Immature natural killer cell (primary cell): ENCODE data around the gene CD82. TPM values are rescaled to one million over a fixed set of nuclear protein-coding genes. Genes with fewer than 3 reads are reported as not detected.

ENCODE experiments used
- DNase-seq, 3 donors: peaks; one replicate each; pipeline ENCODE4 v3.0.0; 2022; ENCODE audit warnings: mixed read lengths in 1 of 3
- H3K27ac Mint-ChIP-seq, 6 donors: one replicate each; pipeline ENCODE4 v1.8.0; 2020; ENCODE audit warnings: mixed read lengths in 6 of 6, mild to moderate bottlenecking in 5 of 6, inconsistent platforms in 4 of 6, moderate library complexity in 3 of 6
- H3K27me3 Mint-ChIP-seq, 3 donors: one replicate each; pipeline ENCODE4 v1.8.0; 2020 to 2021; ENCODE audit warnings: low read depth in 3 of 3, mild to moderate bottlenecking in 3 of 3, mixed read lengths in 3 of 3, moderate library complexity in 3 of 3, inconsistent platforms in 1 of 3
- H3K36me3 Mint-ChIP-seq, 3 donors: one replicate each; pipeline ENCODE4 v1.8.0; 2020; ENCODE audit warnings: mixed read lengths in 3 of 3, inconsistent platforms in 2 of 3, mild to moderate bottlenecking in 2 of 3
- H3K4me1 Mint-ChIP-seq, 2 donors: one replicate each; pipeline ENCODE4 v1.8.0; 2020; ENCODE audit warnings: inconsistent platforms in 2 of 2, mild to moderate bottlenecking in 2 of 2, mixed read lengths in 2 of 2, moderate library complexity in 1 of 2
- H3K4me3 Mint-ChIP-seq, 5 donors: one replicate each; pipeline ENCODE4 v1.8.0; 2020; ENCODE audit warnings: mild to moderate bottlenecking in 5 of 5, mixed read lengths in 5 of 5, inconsistent platforms in 3 of 5, moderate library complexity in 3 of 5
- H3K9me3 Mint-ChIP-seq, 6 donors: one replicate each; pipeline ENCODE4 v1.8.0; 2020; ENCODE audit warnings: mild to moderate bottlenecking in 6 of 6, mixed read lengths in 6 of 6, inconsistent platforms in 4 of 6, moderate library complexity in 3 of 6
- polyA plus RNA-seq, 3 donors: library from polyadenylated mRNA; unstranded; fragments of 300-500 nt; fragmentation: Illumina TruSeq; gene quantifications; one replicate each; pipeline ENCODE4 v1.2.3, GENCODE V29; 2021

CD82 gene
- polyA plus RNA-seq, 3 donors from 2014 or later, result 9.7 to 15.7 (median 10.7) TPM

- DNase-seq, result no peak
- Mint-ChIP-seq H3K9me3 (no peaks in the 10 kb centered on the region), H3K4me3 (peak overlapping the region in 3 of 5 donors; percentile 11 to 40 (median 18)), H3K36me3 (no peaks in the 10 kb centered on the region), H3K27me3 (peaks cover 0 to 5% (median 1%) of the 10 kb centered on the region in 3 donors), H3K4me1 (peaks cover 20 to 42% of the 10 kb centered on the region in 2 donors), H3K27ac (peak overlapping the region; percentile 56 to 86 (median 76))
These were observed 44.3 kb downstream of the CD82 start for GRCh38 chr11:44609783-44610155.

GRCh38 chr11:44610186-44610955 is 44.9 kb downstream of the CD82 start:
- Mint-ChIP-seq H3K4me1 (peaks cover 20 to 42% of the 10 kb centered on the region in 2 donors), H3K36me3 (no peaks in the 10 kb centered on the region), H3K27ac (peak overlapping the region in 2 of 6 donors; percentile 21 to 59), H3K4me3 (peak overlapping the region in 1 of 5 donors; percentile 24), H3K9me3 (no peaks in the 10 kb centered on the region), H3K27me3 (peaks cover 0 to 5% (median 1%) of the 10 kb centered on the region in 3 donors)
- no peak for DNase-seq

- DNase-seq, result no peak
- Mint-ChIP-seq H3K4me1 (peaks cover 20 to 42% of the 10 kb centered on the region in 2 donors), H3K4me3 (no peak overlapping the region), H3K27ac (no peak overlapping the region), H3K27me3 (peaks cover 0 to 5% (median 1%) of the 10 kb centered on the region in 3 donors), H3K9me3 (no peaks in the 10 kb centered on the region), H3K36me3 (no peaks in the 10 kb centered on the region)
These were observed 45.6 kb downstream of the CD82 start for GRCh38 chr11:44611088-44611487.

GRCh38 chr11:44611687-44612434 is 46.4 kb downstream of the CD82 start:
- Mint-ChIP-seq H3K4me1 (peaks cover 20 to 42% of the 10 kb centered on the region in 2 donors), H3K36me3 (no peaks in the 10 kb centered on the region), H3K27ac (peak overlapping the region in 4 of 6 donors; percentile 9 to 75 (median 28)), H3K27me3 (peaks cover 0 to 5% (median 1%) of the 10 kb centered on the region in 3 donors), H3K4me3 (peak overlapping the region in 2 of 5 donors; percentile 1 to 22), H3K9me3 (no peaks in the 10 kb centered on the region)
- peak; percentile 15 to 47 (median 43) for DNase-seq

- no peaks in the 10 kb centered on the region for H3K9me3 Mint-ChIP-seq
- H3K4me3 Mint-ChIP-seq, result no peak overlapping the region
- H3K4me1 Mint-ChIP-seq, result peaks cover 20 to 42% of the 10 kb centered on the region in 2 donors
- H3K27ac Mint-ChIP-seq, result no peak overlapping the region
- H3K36me3 Mint-ChIP-seq, result no peaks in the 10 kb centered on the region
- no peak for DNase-seq
- H3K27me3 Mint-ChIP-seq, result peaks cover 0 to 5% (median 0%) of the 10 kb centered on the region in 3 donors
These were observed 47.7 kb downstream of the CD82 start for GRCh38 chr11:44613153-44613552.

- H3K4me3 Mint-ChIP-seq, result no peak overlapping the region
- H3K27me3 Mint-ChIP-seq, result peaks cover 0 to 5% (median 2%) of the 10 kb centered on the region in 3 donors
These were observed 48.9 kb downstream of the CD82 start for GRCh38 chr11:44614281-44614775.

GRCh38 chr11:44615041-44615755 is 49.7 kb downstream of the CD82 start:
- Mint-ChIP-seq H3K9me3 (no peaks in the 10 kb centered on the region), H3K4me3 (no peak overlapping the region)

More at GRCh38 chr11:44614281-44614775, 48.9 kb downstream of the CD82 start:
- H3K27ac Mint-ChIP-seq, result no peak overlapping the region
- DNase-seq, result no peak
- H3K4me1 Mint-ChIP-seq, result peaks cover 14 to 30% of the 10 kb centered on the region in 2 donors
- H3K36me3 Mint-ChIP-seq, result no peaks in the 10 kb centered on the region
- H3K9me3 Mint-ChIP-seq, result no peaks in the 10 kb centered on the region

GRCh38 chr11:44615913-44616791 is 50.7 kb downstream of the CD82 start:
- H3K4me1 Mint-ChIP-seq, result peaks cover 5 to 14% of the 10 kb centered on the region in 2 donors

More at GRCh38 chr11:44615041-44615755, 49.7 kb downstream of the CD82 start:
- Mint-ChIP-seq H3K27ac (no peak overlapping the region), H3K27me3 (peaks cover 0 to 5% (median 2%) of the 10 kb centered on the region in 3 donors), H3K36me3 (no peaks in the 10 kb centered on the region), H3K4me1 (peaks cover 6 to 21% of the 10 kb centered on the region in 2 donors)
- no peak for DNase-seq

GRCh38 chr11:44617671-44618461 is 52.4 kb downstream of the CD82 start:
- Mint-ChIP-seq H3K27me3 (peaks cover 0 to 3% (median 2%) of the 10 kb centered on the region in 3 donors), H3K4me3 (no peak overlapping the region), H3K4me1 (no peaks in the 10 kb centered on the region), H3K27ac (no peak overlapping the region), H3K9me3 (no peaks in the 10 kb centered on the region), H3K36me3 (no peaks in the 10 kb centered on the region)
- DNase-seq, result no peak

More at GRCh38 chr11:44615913-44616791, 50.7 kb downstream of the CD82 start:
- DNase-seq, result no peak
- H3K36me3 Mint-ChIP-seq, result no peaks in the 10 kb centered on the region
- H3K27me3 Mint-ChIP-seq, result peaks cover 0 to 3% (median 2%) of the 10 kb centered on the region in 3 donors
- no peaks in the 10 kb centered on the region for H3K9me3 Mint-ChIP-seq
- H3K4me3 Mint-ChIP-seq, result no peak overlapping the region
- no peak overlapping the region for H3K27ac Mint-ChIP-seq

GRCh38 chr11:44618561-44619425 is 53.3 kb downstream of the CD82 start:
- Mint-ChIP-seq H3K4me3 (no peak overlapping the region), H3K27me3 (peaks cover 0 to 3% (median 2%) of the 10 kb centered on the region in 3 donors), H3K4me1 (no peaks in the 10 kb centered on the region), H3K36me3 (no peaks in the 10 kb centered on the region), H3K27ac (no peak overlapping the region), H3K9me3 (no peaks in the 10 kb centered on the region)
- no peak for DNase-seq

- H3K9me3 Mint-ChIP-seq, result no peaks in the 10 kb centered on the region
- DNase-seq, result no peak
These were observed 54.9 kb downstream of the CD82 start for GRCh38 chr11:44620328-44620725.

More at GRCh38 chr11:44620328-44620725, 54.9 kb downstream of the CD82 start:
- Mint-ChIP-seq H3K4me3 (no peak overlapping the region), H3K36me3 (no peaks in the 10 kb centered on the region), H3K27me3 (peaks cover 0 to 2% (median 2%) of the 10 kb centered on the region in 3 donors), H3K4me1 (no peaks in the 10 kb centered on the region), H3K27ac (no peak overlapping the region)
